Left ventricle myocardium superior (tissue), 1 donor: Measurements from ENCODE around the gene C1QL3. TPM values are rescaled to one million over a fixed set of nuclear protein-coding genes. Genes with fewer than 3 reads are reported as not detected.

Source experiments
- ATAC-seq: fragments of 200-7000 bp; cut with Tn5 transposase; one replicate; pipeline ENCODE4 v1.9.1; 2020; ENCODE audit warnings: mild to moderate bottlenecking, moderate library complexity
- DNase-seq: peaks from one replicate; pipeline ENCODE4 v3.0.0-alpha.2; 2020
- intact Hi-C: fragments of 100-400 bp; cut with micrococcal nuclease; formaldehyde crosslinking; loops from one replicate; pipeline ENCODE4 v1.11.0; 2022
- long read RNA-seq: library from polyadenylated mRNA; unstranded; transcript quantifications from one replicate; pipeline ENCODE4 v2.0.0, GENCODE V29; 2021
- total RNA-seq: library from RNA; stranded (reverse); fragmentation: NEBNext Ultra II Directional; extraction: Animal tissue kit (Norgen Biotek cat#: 25700); gene quantifications from one replicate; pipeline ENCODE4 v1.2.1, GENCODE V29; 2021
- donor health status: DM: no; HTN: yes; CAD: no; lungs with severe emphysema.

Gene C1QL3
- total RNA-seq, result not detected
- long read RNA-seq, result 0 reads

DNA sequence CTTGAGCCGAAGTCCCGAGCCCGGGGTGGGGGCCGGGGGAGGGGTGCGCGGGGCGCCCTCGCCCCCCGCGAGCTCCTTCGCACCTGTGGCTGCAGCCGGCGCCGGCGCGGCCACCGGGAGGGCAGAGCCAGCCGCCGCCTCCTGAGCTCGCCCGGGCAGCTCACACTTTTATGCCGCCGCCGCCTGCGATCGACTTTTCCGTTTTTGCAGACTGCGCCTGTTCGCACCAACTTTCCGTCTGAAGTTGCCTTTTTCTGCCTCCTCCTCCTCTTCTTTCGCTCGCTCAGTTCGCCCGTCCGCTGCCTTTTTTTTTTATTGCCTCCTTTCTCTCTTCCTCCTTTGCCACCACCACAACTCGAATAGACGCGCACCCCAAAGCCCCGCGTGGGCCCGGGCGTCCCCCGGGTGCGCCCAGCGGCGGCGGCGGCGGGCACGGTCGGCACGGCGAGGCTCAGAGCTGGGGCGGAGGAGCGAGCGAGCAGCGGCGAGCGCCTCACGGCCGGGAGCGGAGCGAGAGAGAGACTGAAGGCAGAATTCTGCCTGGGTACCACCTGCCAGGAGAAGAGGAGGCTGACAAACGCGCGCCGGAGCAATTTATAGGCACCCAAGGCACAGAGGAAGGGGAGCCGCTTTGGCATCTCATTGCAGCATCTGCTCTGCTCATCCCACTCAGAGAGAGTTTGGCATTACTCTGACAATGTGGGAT is at the start of gene C1QL3:
C1QL3 (minus strand) TSS at position 569 of the 706 bp plus-strand sequence. CDS start 814 bp downstream, outside the sequence.
- ATAC-seq (peak; percentile 43), DNase-seq (peak; percentile 27)
- intact Hi-C loops, result no loop called here

DNA sequence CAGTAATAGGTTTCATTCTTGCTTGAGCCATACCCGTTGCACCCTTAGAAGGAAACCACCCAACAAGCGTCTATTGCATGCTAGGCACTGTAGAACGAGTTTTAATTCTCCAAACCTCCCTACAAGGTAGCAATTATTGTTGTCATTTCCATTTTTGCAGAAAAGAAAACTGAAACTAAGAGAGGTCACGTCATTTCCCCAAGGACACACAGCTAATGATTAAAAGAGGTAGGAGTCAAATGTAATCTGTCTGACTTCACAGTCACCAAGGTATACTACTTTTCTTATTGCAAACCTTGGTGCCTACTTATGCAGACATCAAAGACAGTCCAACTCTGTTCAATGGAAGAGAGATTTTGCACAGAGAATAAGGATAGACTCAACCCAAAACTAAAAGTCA is 49.1 kb upstream of the C1QL3 start:
- DNase-seq (no peak), ATAC-seq (no peak)
- intact Hi-C loops, result no loop called here

DNA sequence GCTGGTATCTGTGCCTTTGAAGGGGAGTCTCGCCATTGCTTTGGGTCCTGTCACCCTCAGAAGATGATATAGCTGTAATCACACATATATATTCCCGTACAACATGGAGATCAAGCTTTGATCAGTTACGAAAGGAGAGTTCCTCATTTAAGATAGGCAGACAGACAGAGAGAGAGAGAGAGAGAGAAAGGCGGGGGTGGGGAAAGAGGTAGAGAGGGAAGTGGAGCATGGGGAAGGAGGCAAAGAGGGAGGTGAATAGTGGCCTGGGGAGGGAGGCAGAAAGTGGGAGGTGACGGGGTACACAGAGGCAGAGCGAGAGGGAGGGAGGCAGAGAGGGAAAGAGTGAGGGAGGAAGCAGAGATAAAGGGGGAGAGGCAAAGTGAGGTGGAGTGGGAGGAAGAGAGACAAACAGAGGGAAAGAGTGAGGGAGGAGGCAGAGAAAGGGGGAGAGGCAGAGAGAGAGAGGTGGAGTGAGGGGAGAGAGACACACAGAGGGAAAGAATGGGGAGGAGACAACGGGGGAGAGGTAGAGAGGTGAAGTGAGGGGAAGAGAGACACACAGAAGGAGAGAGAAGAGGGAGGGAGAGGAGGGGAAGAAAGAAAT is 44.6 kb upstream of the C1QL3 start:
- no peak for ATAC-seq
- intact Hi-C loops, result no loop called here
- DNase-seq, result no peak

DNA sequence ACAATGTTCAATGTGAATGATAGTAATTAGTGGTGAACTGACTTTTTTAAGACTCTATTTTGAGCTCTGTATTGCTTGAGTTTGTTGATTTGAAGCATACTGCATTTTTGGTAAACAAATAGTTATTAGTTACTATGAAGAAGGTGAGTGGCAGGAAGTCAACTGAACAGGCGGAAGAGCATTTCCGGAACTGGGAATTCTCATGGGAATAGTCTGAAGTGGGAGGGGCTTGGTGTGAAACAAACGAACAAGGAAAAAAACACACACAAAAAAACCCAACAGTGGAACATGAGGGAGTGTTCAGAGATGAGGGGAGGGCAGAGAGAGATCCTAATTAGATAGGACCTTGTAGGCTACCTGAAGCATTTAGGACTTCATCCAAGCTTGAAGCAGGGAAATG is 43.9 kb upstream of the C1QL3 start:
- no peak for DNase-seq
- ATAC-seq, result no peak
- intact Hi-C loops, result no loop called here

DNA sequence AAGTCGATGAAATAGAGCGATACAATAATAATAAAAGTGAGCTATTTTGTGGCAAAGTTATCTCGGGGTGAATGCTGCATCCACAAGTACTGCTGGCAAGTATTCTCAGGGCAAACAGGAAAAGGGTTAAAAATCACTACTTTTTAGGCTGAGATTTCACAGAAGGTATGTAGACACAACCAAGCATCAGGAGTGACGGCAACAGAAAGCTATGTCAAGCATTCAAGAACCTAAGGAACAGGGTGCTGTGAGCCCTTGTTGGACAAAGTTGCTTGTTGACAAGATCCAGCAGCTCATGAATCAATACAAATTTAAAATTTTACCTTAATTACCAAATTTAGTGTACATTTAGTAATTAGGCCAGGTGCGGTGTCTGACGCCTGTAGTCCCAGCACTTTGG is 41.2 kb upstream of the C1QL3 start:
- intact Hi-C loops, result no loop called here
- DNase-seq, result no peak
- no peak for ATAC-seq

- ATAC-seq (no peak), DNase-seq (no peak)
- intact Hi-C loops, result no loop called here
Observed at GRCh38 chr10:16559236-16559773, 37.6 kb upstream of the C1QL3 start.

GRCh38 chr10:16547973-16548372 is 26.3 kb upstream of the C1QL3 start:
- intact Hi-C loops, result no loop called here
- ATAC-seq (no peak), DNase-seq (no peak)

- ATAC-seq (peak; percentile 38), DNase-seq (no peak)
- intact Hi-C loops, result no loop called here
Observed at GRCh38 chr10:16545116-16545736, 23.5 kb upstream of the C1QL3 start.

- DNase-seq, result no peak
- ATAC-seq, result no peak
- intact Hi-C loops, result no loop called here
Observed at GRCh38 chr10:16544591-16544990, 22.9 kb upstream of the C1QL3 start.

DNA sequence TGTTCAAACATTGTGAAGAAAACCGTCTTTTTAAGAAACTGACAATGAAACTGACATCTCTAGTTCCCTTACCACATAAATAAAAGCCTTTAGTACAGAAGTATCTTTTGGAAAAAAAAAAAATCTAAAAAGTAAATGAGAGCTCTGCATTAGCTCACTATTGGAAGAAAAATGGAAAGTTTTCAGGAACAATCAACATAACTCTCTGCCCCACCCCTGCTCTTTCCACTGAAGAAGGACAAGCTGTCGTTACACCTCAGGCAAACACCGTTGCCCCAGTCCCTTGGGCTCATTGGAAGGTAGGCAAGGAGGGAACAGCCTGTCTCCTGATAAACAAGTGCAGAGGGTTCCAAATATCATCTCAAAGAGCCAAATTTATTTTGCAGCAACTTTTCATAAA is 22.4 kb upstream of the C1QL3 start:
- no peak for ATAC-seq
- intact Hi-C loops, result no loop called here
- no peak for DNase-seq

GRCh38 chr10:16536155-16536554 is 14.5 kb upstream of the C1QL3 start:
- DNase-seq, result no peak
- no peak for ATAC-seq

DNA sequence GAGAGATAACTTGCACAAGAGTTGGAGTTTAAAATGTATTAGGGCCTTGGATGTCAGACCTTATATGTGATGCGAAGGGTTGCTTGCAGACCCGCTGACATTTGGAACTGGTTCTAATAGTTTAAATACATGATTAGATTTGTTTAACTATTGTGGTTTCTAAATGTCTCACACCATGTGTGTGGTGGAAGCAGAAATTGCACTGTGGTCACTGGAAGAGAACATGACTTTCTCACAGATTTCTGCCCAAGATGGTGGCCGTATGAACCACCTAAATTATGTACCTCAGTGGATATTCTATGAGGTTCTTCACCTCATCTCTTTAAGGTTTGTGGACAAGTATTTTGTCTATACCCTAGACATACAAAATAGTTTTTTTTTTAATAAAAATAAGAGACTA is 8.2 kb upstream of the C1QL3 start:
- ATAC-seq (no peak), DNase-seq (no peak)
- intact Hi-C loops, result no loop called here

More at GRCh38 chr10:16536155-16536554, 14.5 kb upstream of the C1QL3 start:
- intact Hi-C loops, result no loop called here

- no peak for DNase-seq
- intact Hi-C loops, result no loop called here
- no peak for ATAC-seq
Observed at GRCh38 chr10:16527452-16527851, 5.8 kb upstream of the C1QL3 start.

DNA sequence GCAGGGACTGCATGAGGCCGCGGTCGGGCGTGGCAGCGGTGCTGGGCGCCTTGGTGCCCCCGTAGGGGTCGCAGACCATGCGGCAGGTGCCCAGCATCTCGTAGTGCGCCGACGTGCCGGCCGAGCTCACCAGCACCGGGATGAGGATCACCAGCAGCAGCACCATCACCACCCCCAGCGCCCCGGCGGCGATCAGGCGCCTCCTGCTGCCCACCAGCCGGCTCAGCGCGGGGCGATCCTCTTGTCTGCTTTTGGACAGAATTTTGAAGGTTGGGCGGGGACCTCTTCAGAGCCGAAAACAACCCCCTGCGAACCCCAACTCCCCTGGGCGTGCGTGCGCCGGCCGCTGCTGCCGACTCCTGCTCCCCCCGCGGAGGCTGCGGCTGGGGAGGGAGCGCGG is 779 bp downstream of the C1QL3 start:
- peak; percentile 51 for DNase-seq

GRCh38 chr10:16519908-16520861 is 1.5 kb downstream of the C1QL3 start:
- intact Hi-C loops, result no loop called here
- peak; percentile 13 for ATAC-seq

More for the DNA sequence above, 779 bp downstream of the C1QL3 start:
- peak; percentile 39 for ATAC-seq
- intact Hi-C loops, result no loop called here

GRCh38 chr10:16519250-16519907 is 2.3 kb downstream of the C1QL3 start:
- ATAC-seq, result no peak
- intact Hi-C loops, result no loop called here

More at GRCh38 chr10:16519908-16520861, 1.5 kb downstream of the C1QL3 start:
- DNase-seq, result peak; percentile 24

DNA sequence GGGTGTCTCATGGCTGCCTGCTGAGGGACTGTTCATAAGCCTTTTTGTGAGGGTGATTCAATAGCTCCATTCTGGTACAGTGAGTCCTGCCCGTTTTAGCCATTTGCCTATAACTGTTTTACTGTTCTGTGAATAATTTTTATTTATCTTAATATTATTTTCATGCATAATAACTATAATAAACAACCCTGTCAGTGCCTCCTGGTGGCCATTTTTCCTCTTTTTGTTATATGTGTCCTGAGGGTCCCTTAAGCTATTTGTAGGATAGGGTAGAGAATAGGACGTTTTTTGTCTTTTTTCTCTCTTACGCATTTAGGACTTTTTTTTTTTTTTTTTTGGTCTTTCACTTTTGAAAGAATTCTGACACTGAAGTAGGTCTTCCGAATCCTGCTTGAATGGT is 2.9 kb downstream of the C1QL3 start:
- no peak for ATAC-seq

More at GRCh38 chr10:16519250-16519907, 2.3 kb downstream of the C1QL3 start:
- DNase-seq, result no peak

DNA sequence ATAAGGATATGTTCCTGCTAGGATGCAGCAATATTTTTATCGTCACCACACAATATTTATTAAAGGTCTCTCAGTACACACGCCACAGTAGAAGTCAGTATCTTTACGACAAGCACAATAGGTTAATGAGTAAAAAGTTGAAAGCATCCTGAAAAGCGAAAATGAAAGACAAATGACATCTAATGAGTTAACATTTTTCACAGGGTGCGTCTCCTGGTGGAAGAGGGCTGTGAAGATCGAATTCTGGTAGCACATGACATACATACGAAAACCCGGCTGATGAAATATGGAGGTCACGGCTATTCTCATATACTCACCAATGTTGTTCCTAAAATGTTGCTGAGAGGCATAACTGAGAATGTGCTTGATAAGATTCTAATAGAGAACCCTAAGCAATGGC is 10.8 kb downstream of the C1QL3 start:
- no peak for DNase-seq
- no peak for ATAC-seq
- intact Hi-C loops, result no loop called here

More for the DNA sequence above, 2.9 kb downstream of the C1QL3 start:
- DNase-seq, result no peak
- intact Hi-C loops, result no loop called here

DNA sequence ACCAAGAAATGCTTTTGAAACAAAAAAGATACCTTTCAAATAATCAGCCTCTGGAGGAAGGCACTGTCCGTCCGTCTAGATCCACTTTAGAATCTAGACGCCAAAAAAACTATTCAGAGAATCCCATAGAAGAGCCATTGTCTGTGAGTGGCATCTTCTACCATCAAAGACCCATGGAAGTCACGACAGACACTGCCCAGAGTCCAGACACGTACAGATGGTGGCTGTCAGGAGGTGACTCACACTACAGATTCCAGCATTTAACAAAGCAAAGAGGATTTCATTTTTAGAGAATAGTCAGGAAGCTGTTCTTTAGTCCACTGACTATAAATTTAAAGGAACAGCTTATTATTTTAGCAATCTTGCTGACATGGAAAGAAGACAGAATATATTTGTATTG is 11.7 kb downstream of the C1QL3 start:
- DNase-seq (no peak), ATAC-seq (no peak)
- intact Hi-C loops, result no loop called here
